ENCODE data around the gene RNF186. TPM values are rescaled to one million over a fixed set of nuclear protein-coding genes. Genes with fewer than 3 reads are reported as not detected.

Gene RNF186
- total RNA-seq, 3 donors from 2014 or later, result 15.1 to 42.6 (median 41.0) TPM

DNA sequence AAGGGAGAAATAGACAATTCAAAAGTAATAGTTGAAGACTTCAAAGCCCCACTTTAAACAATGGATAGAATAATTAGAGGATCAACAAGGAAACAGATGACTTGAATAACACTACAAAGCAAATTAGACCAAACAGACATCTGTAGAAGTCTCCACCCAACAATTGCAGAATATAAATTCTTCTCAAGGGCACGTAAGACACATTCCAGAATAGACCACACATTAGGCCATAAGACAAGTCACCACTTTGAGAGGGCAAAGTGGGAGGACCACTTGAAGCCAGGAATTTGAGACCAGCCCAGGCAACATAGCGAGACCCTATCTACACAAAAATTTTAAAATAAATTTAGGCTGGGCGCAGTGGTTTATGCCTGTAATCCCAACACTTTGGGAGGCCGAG is 20.5 kb upstream of the RNF186 start:
- no peak for TF ChIP-seq CTCF (IDR thresholded peaks at IDR 0.05)
- no peaks in the 10 kb centered on the region for H3K9me3 ChIP-seq
- no peak overlapping the region for H3K4me3 ChIP-seq
- intact Hi-C loops (cut with DNase I, micrococcal nuclease), result no loop called here
- DNase-seq (no peak), ATAC-seq (no peak)
- H3K4me1 ChIP-seq (ENCODE audit: low read depth), result no peaks in the 10 kb centered on the region
- H3K36me3 ChIP-seq (ENCODE audit: low read depth), result no peaks in the 10 kb centered on the region

DNA sequence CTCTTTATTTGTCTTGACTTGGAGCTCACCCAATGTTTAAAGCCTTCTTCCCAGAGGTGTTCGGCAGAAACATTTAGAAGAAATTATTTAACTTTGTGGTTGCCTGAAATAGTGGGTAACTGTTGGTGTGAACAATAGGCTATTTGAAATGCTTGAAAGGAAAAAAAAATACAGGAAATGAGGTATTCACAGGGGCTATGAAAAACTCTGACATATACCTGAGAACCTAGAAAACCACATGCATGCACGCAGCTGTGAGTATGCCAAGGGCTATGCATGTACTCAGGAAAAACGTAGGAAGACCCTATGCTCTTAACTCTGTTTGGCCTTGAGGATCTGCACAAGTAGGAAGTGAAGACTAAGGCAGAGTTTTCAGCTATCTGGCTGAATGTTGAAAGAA is 16.4 kb upstream of the RNF186 start:
- TF ChIP-seq CTCF (IDR thresholded peaks at IDR 0.05), result no peak
- no peak for DNase-seq
- no peak for ATAC-seq
- intact Hi-C loops (cut with DNase I, micrococcal nuclease), result no loop called here
- Histone ChIP-seq H3K4me1 (ENCODE audit: low read depth) (no peaks in the 10 kb centered on the region), H3K36me3 (ENCODE audit: low read depth) (no peaks in the 10 kb centered on the region), H3K4me3 (no peak overlapping the region), H3K9me3 (no peaks in the 10 kb centered on the region)

DNA sequence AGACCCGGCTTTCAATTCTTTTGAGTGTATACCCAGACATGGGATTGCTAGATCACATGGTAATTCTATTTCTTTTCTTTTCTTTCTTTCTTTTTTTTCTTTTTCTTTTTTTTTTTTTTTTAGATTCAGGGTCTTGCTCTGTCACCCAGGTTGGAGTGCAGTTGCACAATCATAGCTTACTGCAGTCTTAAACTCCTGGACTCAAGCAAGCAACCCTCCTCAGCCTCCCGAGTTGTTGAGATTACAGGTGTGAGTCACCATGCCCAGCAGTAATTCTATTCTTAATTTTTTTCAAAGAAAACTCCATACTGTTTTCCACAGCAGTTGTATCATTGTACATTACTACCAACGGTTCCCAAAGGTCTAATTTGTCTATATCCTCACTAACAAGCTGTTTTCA is 13.5 kb upstream of the RNF186 start:
- TF ChIP-seq CTCF (IDR thresholded peaks at IDR 0.05), result no peak
- no peaks in the 10 kb centered on the region for H3K9me3 ChIP-seq
- peak; percentile 51 for ATAC-seq
- no peak overlapping the region for H3K4me3 ChIP-seq
- intact Hi-C loops (cut with DNase I, micrococcal nuclease), result no loop called here
- no peaks in the 10 kb centered on the region for H3K4me1 ChIP-seq (ENCODE audit: low read depth)
- no peak for DNase-seq
- no peaks in the 10 kb centered on the region for H3K36me3 ChIP-seq (ENCODE audit: low read depth)

DNA sequence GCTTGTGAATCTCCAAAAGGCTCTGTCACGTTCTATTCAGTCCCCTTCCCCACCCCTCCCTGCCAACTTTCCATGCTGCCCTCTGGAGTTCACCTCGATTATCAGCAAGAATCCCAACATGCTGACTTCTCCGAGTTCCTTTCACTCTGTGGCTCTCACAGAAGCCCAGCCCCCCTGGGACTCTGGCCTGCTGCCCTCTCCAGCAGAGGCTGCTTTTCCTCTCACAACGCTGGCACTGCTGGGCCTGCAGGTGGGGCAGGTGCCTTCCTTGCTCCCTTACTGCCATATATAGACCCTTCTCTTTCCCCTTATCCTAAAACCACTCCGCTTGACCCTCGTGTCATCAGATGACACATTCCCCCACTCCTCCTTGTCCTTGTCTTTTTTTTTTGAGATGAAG is 10.2 kb upstream of the RNF186 start:
- no peak for TF ChIP-seq CTCF (IDR thresholded peaks at IDR 0.05)
- no peaks in the 10 kb centered on the region for H3K36me3 ChIP-seq (ENCODE audit: low read depth)
- DNase-seq (peak in 1 of 3 donors; percentile 51), ATAC-seq (peak; percentile 56)
- intact Hi-C loops (cut with DNase I, micrococcal nuclease), result no loop called here
- H3K9me3 ChIP-seq, result no peaks in the 10 kb centered on the region
- H3K4me1 ChIP-seq (ENCODE audit: low read depth), result no peaks in the 10 kb centered on the region
- H3K4me3 ChIP-seq, result no peak overlapping the region

DNA sequence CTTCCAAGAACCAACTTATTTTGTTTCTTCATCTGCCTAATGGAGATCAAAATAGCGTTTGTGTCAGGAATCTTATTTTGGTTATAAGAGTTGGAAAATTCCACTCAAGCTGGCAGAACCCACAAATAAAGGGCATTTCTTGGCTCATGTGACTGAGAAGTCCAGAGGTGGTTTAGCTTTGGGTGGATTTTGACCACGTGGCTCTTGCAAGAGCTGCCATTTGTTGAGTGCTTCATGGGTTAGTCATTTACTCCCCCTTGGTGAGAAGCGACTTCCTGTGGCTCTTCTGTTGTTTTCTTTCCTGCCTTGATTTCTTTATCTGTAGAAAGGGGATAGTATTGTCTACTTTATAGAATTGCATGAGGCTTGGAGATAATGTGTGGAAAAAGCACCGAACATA is 9.5 kb upstream of the RNF186 start:
- ATAC-seq (no peak), DNase-seq (no peak)
- H3K9me3 ChIP-seq, result no peaks in the 10 kb centered on the region
- intact Hi-C loops (cut with DNase I, micrococcal nuclease), result no loop called here
- no peaks in the 10 kb centered on the region for H3K36me3 ChIP-seq (ENCODE audit: low read depth)
- H3K4me3 ChIP-seq, result no peak overlapping the region
- H3K4me1 ChIP-seq (ENCODE audit: low read depth), result no peaks in the 10 kb centered on the region
- TF ChIP-seq CTCF (IDR thresholded peaks at IDR 0.05), result no peak

DNA sequence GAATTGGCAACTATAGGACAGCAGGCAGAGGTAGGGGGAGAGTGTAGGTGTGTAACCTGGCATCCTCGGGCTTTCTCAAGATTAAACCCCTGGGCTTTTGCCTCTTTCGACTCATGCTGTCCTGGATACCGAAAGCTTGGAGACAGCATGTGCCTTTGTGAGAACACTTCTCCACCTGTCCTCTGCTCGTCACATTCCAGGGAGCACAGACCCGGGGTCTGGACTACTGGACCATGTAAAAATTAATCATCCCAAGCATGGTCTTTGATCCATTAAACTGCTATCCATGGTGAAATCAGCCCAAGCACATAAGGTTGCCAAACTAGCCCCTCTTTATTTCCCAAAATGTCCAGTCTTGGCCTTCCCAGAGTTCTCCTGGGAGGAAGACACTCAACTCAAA is 9.0 kb upstream of the RNF186 start:
- H3K4me3 ChIP-seq, result no peak overlapping the region
- H3K4me1 ChIP-seq (ENCODE audit: low read depth), result no peaks in the 10 kb centered on the region
- H3K9me3 ChIP-seq, result no peaks in the 10 kb centered on the region
- intact Hi-C loops (cut with DNase I, micrococcal nuclease), result no loop called here
- DNase-seq (no peak), ATAC-seq (no peak)
- no peak for TF ChIP-seq CTCF (IDR thresholded peaks at IDR 0.05)
- H3K36me3 ChIP-seq (ENCODE audit: low read depth), result no peaks in the 10 kb centered on the region

Measured in mucosa of descending colon (tissue), 3 donors.